K562 (cell line): ENCODE results near the gene VPS4B. TPM values are rescaled to one million over a fixed set of nuclear protein-coding genes. Genes with fewer than 3 reads are reported as not detected.

Experiments used
- DACH1 ChIP-seq: fragments of 450-650 bp; IDR thresholded peaks from 2 replicates; pipeline ENCODE4 v1.6.1; 2018; ENCODE audit not compliant: partially characterized antibody
- ETV6 ChIP-seq, 3 experiments: fragments of 150-350 bp in 1 of 3; sonication (generic) in 1 of 3; formaldehyde crosslinking in 1 of 3; IDR thresholded peaks; 2 replicates each; pipeline versions ENCODE4 v1.6.1 to v1.8.0; 2014 to 2022; ENCODE audit warnings: borderline replicate concordance in 2 of 3, low read depth in 2 of 3, antibody characterized with exemption in 1 of 3, low read length in 1 of 3, mild to moderate bottlenecking in 1 of 3, missing genetic modification reagents in 1 of 3
- FOXP1 ChIP-seq: sonication (generic); formaldehyde crosslinking; IDR thresholded peaks from 2 replicates; pipeline ENCODE4 v1.8.0; 2022; ENCODE audit warnings: mild to moderate bottlenecking, missing genetic modification reagents
- HNRNPH1 ChIP-seq: fragments of 200-400 bp; formaldehyde crosslinking; optimal IDR thresholded peaks from 2 replicates; pipeline ENCODE3; 2017; ENCODE audit warnings: low read depth, mild to moderate bottlenecking, low read length, moderate library complexity
- HNRNPLL ChIP-seq: fragments of 200-400 bp; formaldehyde crosslinking; IDR thresholded peaks from 2 replicates; pipeline ENCODE4 v1.6.1; 2017; ENCODE audit warnings: low read length, low read depth, mild to moderate bottlenecking; ENCODE audit not compliant: poor library complexity, severe bottlenecking
- L3MBTL2 ChIP-seq: fragments of 450-650 bp; IDR thresholded peaks from 2 replicates; pipeline ENCODE4 v1.6.1; 2016; ENCODE audit warnings: mild to moderate bottlenecking, moderate library complexity
- NCOA4 ChIP-seq: fragments of 450-650 bp; IDR thresholded peaks from 2 replicates; pipeline ENCODE4 v1.6.1; 2018; ENCODE audit warnings: mild to moderate bottlenecking; ENCODE audit not compliant: partially characterized antibody
- NCOR1 ChIP-seq: fragments of 450-650 bp; IDR thresholded peaks from 2 replicates; pipeline ENCODE4 v1.6.1; 2016; ENCODE audit warnings: mild to moderate bottlenecking, moderate library complexity
- RBM14 ChIP-seq: fragments of 200-400 bp; formaldehyde crosslinking; IDR thresholded peaks from 2 replicates; pipeline ENCODE4 v1.6.1; 2018; ENCODE audit warnings: low read depth, mild to moderate bottlenecking, low read length, moderate library complexity, borderline replicate concordance; ENCODE audit not compliant: insufficient read depth
- ZNF184 ChIP-seq: sonication (generic); formaldehyde crosslinking; IDR thresholded peaks from 2 replicates; pipeline ENCODE4 v1.5.0; 2020; ENCODE audit warnings: missing genetic modification reagents
- ZNF436 ChIP-seq: fragments of 250-450, 450-650 bp; sonication (Bioruptor Pico); formaldehyde crosslinking; IDR thresholded peaks from 2 replicates; pipeline ENCODE4 v1.7.0; 2020; ENCODE audit warnings: mild to moderate bottlenecking
- polyA plus RNA-seq, 8 experiments: library from polyadenylated mRNA; depleted of rRNA in 4 of 8; stranded (reverse) in 5 of 8; unstranded in 3 of 8; fragments of >200 nt; fragmentation: Nextera tagmentation in 2 of 8; fragmentation: Illumina TruSeq in 1 of 8; extraction: Ambion mirVana in 2 of 8; extraction: Trizol in 1 of 8; gene quantifications; 2 replicates each; pipeline versions ENCODE4 v1.2.1 to v1.2.3, GENCODE V29; 2011 to 2014; ENCODE audit warnings: inconsistent platforms in 1 of 8, missing spikeins in 1 of 8
- total RNA-seq, 7 experiments: library from RNA; depleted of rRNA in 6 of 7; stranded (reverse); fragments of >200 nt in 6 of 7; fragmentation: Illumina TruSeq in 2 of 7; extraction: Trizol in 2 of 7; gene quantifications; 2 replicates each; pipeline versions ENCODE4 v1.2.1 to v1.2.3, GENCODE V29; 2011 to 2021; ENCODE audit warnings: low replicate concordance in 1 of 7
- TF ChIP-seq, protein P1 (sequence below): sonication (generic); formaldehyde crosslinking; IDR thresholded peaks from 2 replicates; pipeline ENCODE4 v1.8.0; 2022; ENCODE audit warnings: mild to moderate bottlenecking, missing genetic modification reagents
- TF ChIP-seq, protein P2 (sequence below): IDR thresholded peaks from 3 replicates; pipeline ENCODE4 v1.6.1; 2011; ENCODE audit warnings: borderline replicate concordance, mild to moderate bottlenecking; ENCODE audit not compliant: insufficient read length, insufficient read depth
- TF ChIP-seq, protein P3 (sequence below): fragments of 150-350 bp; IDR thresholded peaks from 2 replicates; pipeline ENCODE4 v1.6.1; 2014; ENCODE audit warnings: low read depth, mild to moderate bottlenecking, low read length, borderline replicate concordance
- TF ChIP-seq, protein P4 (sequence below): fragments of 450-650 bp; IDR thresholded peaks from one replicate; pipeline ENCODE4 v1.6.1; 2018; ENCODE audit warnings: mild to moderate bottlenecking, moderate library complexity; ENCODE audit not compliant: partially characterized antibody

Gene VPS4B
- total and polyA plus RNA-seq, 9 of the 15 experiments (the other 6 are each of a cell fraction or from before 2014, with no cell fraction given): 7.3 to 16.4 (median 10.4) TPM

DNA sequence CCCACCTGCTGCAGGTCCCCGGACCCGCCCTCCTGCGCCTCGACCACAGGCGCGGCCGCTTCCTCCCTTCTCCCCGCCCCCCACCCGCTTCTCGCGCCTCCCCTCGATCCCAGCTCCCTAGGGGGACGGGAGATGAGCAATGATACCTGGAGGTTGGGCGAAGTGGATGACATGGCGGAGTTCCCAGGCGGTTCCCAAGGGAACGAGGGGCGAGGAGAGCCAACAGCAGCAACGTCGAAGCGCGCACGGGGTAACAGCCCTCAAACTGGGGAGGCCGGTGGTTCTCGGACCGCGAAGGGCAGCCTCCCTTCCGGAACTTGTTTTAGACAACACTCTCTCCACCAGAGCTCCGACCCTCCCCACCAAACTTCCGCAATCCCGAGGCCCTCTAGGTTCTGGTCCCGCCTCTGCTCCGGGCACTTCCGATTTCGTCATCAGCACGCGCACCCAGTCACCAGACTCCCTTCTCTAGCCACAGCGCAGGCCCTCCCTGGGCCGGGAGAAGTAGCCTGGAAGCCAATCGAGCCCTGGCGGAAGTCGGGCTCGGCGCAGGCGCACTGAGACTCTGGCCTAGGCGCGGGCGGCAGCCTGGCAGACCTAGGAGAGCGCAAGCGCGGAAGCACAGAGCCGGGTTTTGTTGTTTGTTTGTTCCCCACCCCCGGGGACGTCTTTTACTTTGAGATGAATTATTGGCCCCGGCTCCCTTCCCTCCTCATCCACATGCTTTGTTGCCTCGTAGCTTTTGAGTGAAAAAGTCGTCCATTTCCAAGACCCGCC lies at the start of gene VPS4B (continued):
- TF ChIP-seq, protein P1, sequence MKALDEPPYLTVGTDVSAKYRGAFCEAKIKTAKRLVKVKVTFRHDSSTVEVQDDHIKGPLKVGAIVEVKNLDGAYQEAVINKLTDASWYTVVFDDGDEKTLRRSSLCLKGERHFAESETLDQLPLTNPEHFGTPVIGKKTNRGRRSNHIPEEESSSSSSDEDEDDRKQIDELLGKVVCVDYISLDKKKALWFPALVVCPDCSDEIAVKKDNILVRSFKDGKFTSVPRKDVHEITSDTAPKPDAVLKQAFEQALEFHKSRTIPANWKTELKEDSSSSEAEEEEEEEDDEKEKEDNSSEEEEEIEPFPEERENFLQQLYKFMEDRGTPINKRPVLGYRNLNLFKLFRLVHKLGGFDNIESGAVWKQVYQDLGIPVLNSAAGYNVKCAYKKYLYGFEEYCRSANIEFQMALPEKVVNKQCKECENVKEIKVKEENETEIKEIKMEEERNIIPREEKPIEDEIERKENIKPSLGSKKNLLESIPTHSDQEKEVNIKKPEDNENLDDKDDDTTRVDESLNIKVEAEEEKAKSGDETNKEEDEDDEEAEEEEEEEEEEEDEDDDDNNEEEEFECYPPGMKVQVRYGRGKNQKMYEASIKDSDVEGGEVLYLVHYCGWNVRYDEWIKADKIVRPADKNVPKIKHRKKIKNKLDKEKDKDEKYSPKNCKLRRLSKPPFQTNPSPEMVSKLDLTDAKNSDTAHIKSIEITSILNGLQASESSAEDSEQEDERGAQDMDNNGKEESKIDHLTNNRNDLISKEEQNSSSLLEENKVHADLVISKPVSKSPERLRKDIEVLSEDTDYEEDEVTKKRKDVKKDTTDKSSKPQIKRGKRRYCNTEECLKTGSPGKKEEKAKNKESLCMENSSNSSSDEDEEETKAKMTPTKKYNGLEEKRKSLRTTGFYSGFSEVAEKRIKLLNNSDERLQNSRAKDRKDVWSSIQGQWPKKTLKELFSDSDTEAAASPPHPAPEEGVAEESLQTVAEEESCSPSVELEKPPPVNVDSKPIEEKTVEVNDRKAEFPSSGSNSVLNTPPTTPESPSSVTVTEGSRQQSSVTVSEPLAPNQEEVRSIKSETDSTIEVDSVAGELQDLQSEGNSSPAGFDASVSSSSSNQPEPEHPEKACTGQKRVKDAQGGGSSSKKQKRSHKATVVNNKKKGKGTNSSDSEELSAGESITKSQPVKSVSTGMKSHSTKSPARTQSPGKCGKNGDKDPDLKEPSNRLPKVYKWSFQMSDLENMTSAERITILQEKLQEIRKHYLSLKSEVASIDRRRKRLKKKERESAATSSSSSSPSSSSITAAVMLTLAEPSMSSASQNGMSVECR (CRISPR knock-in tag): no peak; the same call in 1 of the 2 replicates
- TF ChIP-seq, protein P2, sequence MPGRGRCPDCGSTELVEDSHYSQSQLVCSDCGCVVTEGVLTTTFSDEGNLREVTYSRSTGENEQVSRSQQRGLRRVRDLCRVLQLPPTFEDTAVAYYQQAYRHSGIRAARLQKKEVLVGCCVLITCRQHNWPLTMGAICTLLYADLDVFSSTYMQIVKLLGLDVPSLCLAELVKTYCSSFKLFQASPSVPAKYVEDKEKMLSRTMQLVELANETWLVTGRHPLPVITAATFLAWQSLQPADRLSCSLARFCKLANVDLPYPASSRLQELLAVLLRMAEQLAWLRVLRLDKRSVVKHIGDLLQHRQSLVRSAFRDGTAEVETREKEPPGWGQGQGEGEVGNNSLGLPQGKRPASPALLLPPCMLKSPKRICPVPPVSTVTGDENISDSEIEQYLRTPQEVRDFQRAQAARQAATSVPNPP: no peak
- TF ChIP-seq ZNF184 (CRISPR knock-in tag) (no peak), RBM14 (no peak), FOXP1 (CRISPR knock-in tag) (no peak; the same call in 1 of the 2 replicates), NCOR1 (no peak), HNRNPH1 (no peak), NCOA4 (no peak), L3MBTL2 (peak; percentile 61; the same call in 1 of the 2 replicates), HNRNPLL (no peak), ZNF436 (CRISPR knock-in tag) (no peak), ETV6 (IDR thresholded peaks at IDR 0.05; ENCODE audit: borderline replicate concordance in 1 of 2, low read depth in 2 of 2, low read length in 1 of 2) (no peak), ETV6 (CRISPR knock-in tag; IDR thresholded peaks at IDR 0.05; ENCODE audit: borderline replicate concordance) (no peak), DACH1 (no peak)
- TF ChIP-seq, protein P3, sequence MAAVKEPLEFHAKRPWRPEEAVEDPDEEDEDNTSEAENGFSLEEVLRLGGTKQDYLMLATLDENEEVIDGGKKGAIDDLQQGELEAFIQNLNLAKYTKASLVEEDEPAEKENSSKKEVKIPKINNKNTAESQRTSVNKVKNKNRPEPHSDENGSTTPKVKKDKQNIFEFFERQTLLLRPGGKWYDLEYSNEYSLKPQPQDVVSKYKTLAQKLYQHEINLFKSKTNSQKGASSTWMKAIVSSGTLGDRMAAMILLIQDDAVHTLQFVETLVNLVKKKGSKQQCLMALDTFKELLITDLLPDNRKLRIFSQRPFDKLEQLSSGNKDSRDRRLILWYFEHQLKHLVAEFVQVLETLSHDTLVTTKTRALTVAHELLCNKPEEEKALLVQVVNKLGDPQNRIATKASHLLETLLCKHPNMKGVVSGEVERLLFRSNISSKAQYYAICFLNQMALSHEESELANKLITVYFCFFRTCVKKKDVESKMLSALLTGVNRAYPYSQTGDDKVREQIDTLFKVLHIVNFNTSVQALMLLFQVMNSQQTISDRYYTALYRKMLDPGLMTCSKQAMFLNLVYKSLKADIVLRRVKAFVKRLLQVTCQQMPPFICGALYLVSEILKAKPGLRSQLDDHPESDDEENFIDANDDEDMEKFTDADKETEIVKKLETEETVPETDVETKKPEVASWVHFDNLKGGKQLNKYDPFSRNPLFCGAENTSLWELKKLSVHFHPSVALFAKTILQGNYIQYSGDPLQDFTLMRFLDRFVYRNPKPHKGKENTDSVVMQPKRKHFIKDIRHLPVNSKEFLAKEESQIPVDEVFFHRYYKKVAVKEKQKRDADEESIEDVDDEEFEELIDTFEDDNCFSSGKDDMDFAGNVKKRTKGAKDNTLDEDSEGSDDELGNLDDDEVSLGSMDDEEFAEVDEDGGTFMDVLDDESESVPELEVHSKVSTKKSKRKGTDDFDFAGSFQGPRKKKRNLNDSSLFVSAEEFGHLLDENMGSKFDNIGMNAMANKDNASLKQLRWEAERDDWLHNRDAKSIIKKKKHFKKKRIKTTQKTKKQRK: no peak; the same call in 1 of the 2 replicates
- TF ChIP-seq, protein P4, sequence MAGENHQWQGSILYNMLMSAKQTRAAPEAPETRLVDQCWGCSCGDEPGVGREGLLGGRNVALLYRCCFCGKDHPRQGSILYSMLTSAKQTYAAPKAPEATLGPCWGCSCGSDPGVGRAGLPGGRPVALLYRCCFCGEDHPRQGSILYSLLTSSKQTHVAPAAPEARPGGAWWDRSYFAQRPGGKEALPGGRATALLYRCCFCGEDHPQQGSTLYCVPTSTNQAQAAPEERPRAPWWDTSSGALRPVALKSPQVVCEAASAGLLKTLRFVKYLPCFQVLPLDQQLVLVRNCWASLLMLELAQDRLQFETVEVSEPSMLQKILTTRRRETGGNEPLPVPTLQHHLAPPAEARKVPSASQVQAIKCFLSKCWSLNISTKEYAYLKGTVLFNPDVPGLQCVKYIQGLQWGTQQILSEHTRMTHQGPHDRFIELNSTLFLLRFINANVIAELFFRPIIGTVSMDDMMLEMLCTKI: no peak
